GM19023 (cell line): Measurements from ENCODE around the gene FETUB.
A peak's percentile ranks its signal among the peaks of the same experiment; 100 is the strongest.

Experiments used
- ATAC-seq: cut with Tn5 transposase; IDR thresholded peaks from one replicate; pipeline ENCODE4 v1.9.1; 2021; ENCODE audit warnings: mild to moderate bottlenecking, moderate library complexity; ENCODE audit not compliant: unreplicated experiment

FETUB gene

DNA sequence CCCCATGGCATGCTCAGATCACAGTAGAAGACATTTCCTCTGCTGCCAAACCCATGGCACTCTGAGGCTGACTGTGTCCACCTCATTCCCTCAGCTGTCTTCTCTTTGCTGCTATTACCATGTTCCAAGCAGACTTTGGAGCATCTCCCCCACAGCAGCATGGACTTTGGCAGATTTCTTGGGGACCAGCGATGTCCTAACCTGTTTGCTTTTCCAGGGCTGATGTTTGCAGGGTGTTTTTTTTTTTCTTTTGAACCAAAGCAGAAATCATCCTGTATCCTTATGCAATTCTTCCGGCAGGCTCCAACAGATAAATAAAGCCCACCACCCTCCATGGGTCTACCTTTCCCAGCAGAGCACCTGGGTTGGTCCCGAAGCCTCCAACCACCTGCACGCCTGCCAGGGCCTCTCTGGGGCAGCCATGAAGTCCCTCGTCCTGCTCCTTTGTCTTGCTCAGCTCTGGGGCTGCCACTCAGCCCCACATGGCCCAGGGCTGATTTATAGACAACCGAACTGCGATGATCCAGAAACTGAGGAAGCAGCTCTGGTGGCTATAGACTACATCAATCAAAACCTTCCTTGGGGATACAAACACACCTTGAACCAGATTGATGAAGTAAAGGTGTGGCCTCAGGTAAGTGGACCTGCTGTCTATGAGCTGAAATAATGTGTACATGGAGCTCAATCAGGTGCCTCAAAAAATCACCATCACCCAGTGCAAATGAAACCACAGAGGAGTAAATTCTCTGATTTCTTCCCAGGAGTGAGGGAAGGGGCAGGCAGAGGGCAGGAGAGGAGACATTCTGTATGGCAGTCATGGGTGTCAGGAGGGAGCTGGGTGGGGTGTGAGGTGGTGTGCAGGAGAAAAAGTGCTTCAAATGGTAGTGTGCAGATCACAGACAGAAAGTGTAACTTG is 27.2 kb upstream of the FETUB start, which contains the start of gene AHSG:
TSS of gene AHSG (plus strand) at position 340 of the 916 bp plus-strand sequence. CDS start at position 422, 82 bp downstream.
- no peak for ATAC-seq

DNA sequence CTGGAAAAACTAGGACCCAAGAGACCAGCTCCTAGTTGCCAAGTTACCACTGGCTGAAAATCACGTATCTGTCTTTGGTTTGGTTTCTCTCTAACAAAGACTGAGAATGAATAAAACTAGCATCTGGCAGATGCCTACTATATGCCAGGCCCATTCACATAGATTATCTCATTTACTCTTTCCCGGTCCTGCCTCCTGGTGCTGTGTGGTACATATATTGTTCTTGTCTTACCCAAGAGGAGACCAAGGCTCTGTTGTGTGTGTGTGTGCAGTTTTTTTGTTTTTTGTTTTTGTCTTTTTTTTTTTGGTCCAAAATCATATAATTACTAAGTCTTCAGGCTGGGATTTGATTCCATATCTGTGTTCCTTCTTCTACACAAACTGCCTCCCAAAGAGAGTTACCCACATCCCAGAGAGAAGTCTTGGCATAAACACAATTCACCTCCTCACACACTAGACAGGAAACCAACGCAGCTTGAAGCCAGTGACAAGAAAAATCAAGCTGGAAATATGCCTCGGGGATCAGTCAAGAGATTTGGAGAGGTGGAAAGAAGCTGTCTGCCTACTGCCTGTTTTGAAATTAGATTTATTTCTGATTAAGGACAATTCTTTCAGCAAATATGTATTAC is 26.4 kb upstream of the FETUB start:
- ATAC-seq = no peak

DNA sequence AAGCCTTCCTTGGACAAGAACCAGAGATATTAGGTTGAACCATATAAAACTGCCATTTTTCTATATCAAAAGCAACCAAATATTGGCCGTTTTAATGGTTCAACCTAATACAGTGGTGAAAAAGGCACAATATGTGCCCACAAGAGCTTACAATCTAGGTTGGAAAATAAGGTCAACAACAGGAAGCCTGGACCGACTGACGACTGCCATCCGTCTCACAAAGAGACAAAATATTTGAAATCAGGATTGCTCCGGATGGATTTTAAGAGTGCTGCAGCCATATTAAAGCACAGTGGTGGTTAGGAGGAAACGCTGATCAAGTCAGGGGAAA is 26.0 kb upstream of the FETUB start:
- ATAC-seq = no peak

DNA sequence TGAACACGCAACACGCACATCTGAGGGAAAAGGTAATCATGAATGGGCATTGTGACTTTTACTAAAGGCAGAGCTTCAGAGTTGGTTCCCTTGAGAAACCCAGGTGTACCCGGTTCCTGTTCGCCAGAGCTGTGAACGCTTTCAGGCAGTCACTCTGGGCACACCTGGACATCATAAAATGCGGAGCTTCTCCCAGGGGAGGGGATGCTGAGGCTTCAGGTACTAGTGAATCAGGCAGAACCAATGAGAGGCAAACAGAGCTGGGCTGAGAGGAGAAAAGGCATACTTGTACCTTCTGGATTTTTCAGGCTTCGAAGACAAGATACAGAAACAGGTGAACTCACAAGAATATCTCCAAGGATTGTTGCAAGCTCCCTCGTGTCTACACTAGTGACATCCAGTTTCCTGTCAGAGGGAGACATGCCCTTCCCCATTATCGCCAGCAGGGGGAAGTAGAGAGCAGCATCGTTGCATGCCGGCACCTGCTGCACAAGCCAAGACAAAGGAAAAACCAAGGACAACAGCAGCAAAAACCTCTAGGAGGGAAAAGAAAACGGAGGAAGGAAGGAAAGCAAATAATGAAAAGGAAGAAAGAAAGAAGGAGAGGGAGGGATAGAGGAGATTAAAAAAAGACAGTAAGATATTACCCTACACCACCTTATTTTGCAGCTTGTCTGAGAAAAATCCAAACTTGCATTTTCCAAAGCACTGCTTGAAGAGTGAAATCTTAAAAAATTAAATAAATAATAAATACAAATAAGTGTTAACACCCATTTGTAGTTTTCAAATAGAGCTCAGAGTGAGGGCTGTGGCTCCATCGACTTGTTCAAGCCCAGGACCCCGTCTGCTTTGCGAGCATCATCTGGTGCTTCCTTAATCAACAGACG is 25.4 kb upstream of the FETUB start:
- ATAC-seq = no peak

DNA sequence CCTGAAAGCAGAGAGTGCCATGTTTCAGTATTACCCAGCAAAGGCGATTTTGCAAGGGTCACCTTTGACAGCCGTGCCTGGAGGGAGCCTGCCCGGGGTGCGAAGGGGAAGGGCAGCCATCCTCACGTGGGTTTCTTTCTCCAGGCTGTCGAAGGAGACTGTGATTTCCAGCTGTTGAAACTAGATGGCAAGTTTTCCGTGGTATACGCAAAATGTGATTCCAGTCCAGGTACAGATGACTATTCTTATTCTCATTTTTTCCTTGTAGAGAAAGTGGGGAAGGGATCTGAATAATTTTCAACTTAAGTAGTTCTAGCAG is 23.9 kb upstream of the FETUB start:
- no peak for ATAC-seq

DNA sequence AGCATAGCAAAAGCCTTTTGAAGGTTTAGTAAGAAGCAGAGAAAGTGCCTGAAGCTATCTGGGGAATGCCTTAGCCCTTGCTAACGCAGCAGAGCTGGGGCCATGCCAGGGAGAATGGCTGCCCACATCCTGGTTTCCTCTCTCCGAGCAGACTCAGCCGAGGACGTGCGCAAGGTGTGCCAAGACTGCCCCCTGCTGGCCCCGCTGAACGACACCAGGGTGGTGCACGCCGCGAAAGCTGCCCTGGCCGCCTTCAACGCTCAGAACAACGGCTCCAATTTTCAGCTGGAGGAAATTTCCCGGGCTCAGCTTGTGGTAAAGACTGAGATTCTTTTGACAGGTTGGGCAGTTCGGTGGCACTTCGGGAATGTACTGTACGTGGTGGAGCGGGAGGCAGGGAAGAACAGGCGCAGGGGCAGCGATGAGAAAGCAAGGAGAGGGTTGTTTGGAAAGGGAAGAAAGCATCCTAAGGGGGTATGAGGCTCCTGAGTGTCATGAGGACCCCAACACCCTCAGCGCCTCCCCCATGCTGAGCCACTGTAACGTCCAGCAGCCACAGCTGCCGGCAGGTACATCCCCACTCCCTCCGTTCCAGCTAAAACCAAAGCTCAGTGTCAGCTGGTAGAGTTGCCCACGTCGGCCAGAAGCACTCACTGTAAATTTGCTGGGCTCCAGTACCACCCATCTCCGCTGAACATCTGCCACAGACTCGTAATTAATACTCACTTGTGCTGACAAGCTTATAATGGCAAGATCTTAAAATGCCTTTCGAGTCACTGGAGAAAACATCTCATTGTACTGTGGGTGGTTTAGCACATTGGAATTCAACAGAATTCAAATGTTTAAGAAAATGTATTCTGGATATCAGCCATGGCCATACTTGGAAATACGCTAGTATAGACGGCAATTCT is 22.9 kb upstream of the FETUB start:
- ATAC-seq = peak; percentile 89

DNA sequence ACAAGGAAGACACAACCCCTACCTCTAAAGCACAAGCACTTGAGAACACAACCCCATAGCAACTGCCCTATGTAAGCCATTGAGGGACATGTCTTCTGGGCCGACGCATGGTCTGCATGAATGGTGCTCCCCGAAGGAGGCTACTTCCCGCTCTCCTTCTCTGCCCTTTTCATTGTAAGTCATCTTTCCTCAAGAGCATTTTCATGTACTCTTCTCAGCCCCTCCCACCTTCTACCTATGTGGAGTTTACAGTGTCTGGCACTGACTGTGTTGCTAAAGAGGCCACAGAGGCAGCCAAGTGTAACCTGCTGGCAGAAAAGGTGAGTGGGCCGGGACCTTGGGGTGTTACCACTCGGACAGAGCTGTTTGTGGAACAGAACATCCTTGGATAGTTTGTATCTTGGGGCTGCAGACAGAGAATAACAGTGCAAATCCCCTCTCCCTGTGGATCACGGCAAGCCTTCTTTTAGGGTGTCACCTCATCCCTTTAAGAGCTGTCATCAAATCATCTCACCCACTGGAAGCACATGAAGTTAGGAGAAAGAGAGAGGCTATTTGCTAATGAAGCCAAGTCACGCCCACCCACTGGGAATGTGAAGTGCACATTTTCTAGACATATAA is 21.8 kb upstream of the FETUB start:
- no peak for ATAC-seq

DNA sequence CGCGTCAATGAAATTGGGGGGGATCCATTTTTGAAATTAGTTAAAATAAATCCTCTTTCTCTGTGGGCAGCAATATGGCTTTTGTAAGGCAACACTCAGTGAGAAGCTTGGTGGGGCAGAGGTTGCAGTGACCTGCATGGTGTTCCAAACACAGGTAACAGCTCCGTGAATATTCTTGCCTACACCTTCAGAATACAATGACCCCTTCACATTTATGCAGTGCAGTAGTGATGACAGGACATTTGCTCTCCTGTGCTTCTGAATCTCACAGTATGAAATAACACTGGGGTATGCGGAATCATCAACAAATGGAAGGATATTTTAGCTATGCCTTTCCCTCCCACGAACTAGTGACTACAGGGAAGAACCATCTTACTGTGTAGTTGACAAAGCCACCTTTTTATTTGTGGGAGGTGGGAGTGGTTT is 20.4 kb upstream of the FETUB start:
- ATAC-seq = no peak

DNA sequence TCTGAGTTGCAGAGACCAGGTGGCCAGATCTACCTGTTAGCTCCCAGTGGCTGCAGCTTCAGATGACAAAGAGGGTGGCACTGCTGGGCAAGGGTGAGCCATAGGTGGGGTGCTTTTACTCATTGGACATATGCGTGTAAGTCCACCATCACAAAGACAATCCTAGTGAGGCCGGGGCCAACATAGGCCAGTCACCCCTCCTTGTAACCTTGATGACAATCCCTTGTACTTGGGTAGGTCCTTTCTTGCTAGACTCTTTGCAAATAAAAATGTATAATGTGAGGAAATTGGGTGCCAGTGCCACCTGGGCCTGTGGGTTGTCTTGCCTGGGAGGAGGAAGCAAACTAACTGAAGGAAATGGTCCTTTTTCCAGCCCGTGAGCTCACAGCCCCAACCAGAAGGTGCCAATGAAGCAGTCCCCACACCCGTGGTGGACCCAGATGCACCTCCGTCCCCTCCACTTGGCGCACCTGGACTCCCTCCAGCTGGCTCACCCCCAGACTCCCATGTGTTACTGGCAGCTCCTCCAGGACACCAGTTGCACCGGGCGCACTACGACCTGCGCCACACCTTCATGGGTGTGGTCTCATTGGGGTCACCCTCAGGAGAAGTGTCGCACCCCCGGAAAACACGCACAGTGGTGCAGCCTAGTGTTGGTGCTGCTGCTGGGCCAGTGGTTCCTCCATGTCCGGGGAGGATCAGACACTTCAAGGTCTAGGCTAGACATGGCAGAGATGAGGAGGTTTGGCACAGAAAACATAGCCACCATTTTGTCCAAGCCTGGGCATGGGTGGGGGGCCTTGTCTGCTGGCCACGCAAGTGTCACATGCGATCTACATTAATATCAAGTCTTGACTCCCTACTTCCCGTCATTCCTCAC is 19.7 kb upstream of the FETUB start:
- no peak for ATAC-seq

DNA sequence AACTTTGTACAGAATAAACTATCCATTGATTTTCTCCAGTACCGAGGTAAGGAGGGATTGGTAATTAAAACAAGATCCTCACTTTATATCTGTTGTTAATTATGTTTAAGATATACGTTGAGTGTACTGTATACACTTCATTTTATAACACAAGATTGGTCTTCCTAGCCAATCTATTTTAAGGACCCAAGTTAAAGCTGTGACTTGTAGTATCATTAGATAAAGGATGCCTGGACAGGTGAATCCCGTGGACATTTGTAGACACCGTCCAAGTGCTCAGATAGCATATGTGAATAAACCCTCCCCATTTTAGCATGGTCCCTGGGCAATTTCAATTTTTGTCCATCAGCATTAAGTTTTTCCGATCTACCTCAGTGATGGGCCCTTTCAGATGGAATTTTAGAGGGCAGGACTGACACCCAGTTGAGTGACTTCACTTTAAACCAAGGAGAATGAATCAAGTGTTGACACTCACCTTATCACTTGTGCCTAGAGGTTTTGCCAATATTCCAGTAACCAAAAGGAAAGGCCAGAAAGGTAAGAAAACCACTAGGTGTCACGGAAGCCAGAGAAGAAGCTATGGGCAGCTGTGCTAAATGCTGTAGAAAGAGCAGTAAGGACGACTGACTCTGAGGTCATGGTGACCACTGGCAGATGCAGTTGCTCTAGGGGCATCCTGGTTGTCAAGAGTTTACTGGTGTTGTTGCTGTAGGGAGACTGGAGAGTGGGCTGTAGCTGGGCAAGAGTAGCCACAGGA is 18.1 kb upstream of the FETUB start:
- no peak for ATAC-seq

DNA sequence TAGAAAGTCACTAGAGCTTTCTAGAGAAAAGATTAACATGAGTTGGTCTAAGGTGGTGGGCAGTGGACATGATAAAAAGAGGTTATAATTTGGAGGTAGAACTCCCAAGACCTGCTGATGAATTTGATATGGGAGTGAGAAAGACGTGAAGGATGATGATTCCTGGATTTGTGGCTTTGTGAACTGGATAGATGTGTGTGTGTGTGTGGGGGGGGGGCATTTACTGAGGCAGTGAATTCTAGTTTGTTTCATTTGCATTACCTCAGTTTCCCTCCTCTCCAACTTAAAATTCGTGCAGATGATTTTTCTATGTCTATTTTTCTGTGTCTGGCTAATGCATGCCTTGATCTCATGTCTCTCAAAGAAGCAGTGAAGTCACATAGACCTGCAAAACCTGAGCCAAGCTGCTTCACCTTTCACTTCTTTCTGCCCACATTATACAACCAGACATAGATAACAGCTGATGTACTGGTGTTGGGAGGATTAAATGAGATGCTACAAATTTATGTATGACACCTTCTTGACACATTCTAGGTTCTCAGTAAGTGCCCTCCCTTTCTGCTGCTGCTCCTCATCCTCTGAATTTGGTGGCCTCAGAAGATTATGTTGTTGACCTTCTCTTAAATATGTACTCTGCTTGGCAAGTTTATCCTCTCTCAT is 17.4 kb upstream of the FETUB start:
- ATAC-seq = no peak

DNA sequence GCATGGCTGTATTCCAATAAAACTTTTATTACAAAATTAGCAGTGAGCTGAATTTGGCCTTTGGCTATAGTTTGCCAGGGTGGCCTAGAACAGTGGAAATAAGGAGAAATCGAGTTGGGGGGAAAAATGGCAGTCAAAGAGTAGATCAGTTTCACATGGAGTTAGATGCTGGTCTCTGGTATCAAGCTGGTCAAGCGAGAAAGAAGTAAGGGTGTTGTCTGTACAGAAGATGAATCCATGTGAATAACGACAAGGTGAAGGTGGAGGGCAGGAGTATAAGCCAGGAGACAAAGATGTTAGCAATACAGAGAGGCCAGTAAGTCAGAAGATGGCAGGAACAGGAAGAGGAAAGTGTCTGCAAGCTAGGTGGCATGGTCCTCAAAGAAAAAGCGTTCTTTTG is 15.6 kb upstream of the FETUB start:
- no peak for ATAC-seq

DNA sequence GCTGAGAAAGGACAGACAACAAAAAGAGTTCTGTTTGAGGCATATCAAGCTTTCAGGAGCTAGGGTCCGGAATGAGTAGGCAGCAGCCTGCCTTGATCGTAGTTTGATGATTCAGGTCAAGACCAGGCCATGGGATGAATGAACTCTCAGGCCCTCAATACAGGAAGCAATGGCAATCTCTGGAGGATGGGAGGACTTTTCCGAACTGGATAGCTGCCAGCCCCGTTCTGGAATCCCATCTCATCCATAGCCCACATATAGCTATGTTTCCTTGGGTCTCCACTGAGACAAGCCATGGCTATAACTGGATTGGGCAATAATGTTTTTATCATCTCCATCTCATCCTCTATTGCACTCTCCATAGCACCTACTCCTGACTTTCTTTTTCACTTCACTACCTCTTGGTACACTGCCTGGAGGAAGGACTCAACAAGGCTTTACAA is 14.6 kb upstream of the FETUB start:
- ATAC-seq = no peak

DNA sequence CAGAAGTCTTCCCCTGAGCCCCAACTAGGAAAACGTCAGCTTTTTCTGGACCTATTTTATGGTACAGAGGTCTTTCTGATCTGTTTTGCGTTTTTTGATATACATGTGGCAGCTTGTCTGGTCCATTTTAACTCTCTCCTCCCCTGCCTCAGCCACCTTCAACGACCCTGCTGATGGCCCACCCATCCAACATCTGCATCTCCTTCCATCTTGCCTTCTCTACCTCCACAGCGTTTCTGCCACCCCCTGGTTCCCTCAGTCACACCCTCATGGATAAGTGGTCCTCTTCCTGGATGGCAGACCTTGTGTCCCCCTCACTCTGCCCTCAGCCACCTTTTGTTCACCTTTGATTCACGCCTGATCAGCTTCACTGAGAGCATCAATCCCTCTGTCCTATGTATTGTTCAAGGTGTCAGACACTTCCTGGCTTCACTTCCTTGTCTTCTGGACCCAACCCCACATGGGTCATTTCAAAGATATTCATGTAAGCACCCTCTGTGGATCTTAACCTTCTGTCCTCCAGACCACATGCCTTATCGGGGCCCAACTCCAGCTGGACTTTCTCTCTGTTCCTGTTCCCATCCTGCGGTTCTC is 13.8 kb upstream of the FETUB start:
- no peak for ATAC-seq

DNA sequence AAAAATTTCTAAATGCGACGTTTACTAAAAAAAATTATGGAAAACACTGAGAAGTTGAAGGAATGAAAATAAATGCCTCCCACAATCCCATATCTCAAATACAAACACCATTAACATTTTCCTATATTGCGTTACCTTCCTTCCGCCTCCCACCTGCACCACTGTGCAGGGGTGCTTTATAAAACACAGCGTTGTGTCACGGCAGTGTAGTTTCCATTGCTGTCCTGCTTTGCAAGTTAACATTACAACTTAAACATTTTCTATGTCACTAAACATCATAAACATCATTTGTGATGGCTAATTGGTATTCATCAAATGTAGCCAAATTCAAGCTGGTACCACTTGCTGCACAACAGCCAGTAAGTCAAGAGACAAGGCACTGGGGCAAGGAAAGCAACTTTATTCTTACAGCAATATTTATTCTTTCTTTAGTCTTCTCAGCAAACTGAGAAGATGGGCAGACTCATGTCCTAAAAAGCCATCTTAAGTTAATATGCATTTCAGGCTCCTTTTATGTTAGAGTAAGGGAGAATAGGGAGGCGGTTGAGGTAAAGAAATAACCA is 12.3 kb upstream of the FETUB start:
- no peak for ATAC-seq

DNA sequence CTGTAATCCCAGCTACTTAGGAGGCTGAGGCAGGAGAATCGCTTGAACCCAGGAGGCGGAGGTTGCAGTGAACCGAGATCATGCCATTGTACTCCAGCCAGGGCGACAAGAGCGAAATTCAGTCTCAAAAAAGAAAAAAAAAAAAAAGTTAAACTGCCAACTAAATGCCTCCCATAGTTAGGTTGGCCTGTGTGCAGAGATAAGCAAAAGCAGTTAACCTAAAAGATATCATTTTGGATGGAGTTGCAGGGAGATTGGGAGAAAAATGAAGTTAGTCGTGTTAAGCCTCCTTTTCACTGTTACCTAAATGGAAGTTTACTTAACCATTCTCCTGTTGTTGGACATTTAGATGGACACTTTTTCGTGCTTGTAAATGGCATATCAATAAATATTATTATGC is 11.4 kb upstream of the FETUB start:
- no peak for ATAC-seq
